ENCODE data around the gene COA1. TPM values are rescaled to one million over a fixed set of nuclear protein-coding genes. Genes with fewer than 3 reads are reported as not detected.

The COA1 gene
- total RNA-seq, 4 donors from 2014 or later = 26.1 to 49.0 (median 30.9) TPM

DNA sequence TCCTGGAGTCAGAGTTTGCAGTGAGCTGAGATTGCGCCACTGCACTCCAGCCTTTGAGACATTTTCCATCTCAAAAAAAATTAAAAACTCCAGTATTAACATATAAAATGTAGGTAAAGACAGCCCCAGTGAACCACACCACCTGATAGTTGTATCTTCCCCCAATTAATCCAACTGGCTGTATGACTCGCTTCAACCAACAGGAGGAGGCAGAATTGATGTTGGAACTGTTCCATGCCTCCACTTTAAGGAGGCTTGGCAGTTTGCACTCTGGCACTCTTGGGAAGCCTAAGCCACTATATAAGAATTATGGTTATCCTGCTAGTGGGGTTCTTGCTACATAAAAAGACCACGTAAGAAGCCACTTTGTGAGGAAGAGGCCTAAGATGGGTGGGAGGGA is 73.7 kb downstream of the COA1 start:
- intact Hi-C loops (cut with DNase I) = no loop called here
- TF ChIP-seq EP300 (IDR thresholded peaks at IDR 0.05) (no peak), POLR2A (IDR thresholded peaks at IDR 0.05; ENCODE audit: low read depth) (no peak), POLR2AphosphoS5 (IDR thresholded peaks at IDR 0.05) (no peak), CTCF (IDR thresholded peaks at IDR 0.05) (no peak)
- Histone ChIP-seq H3K27ac (replicated peaks in 1 of 4) (no peak overlapping the region), H3K27me3 (no peaks in the 10 kb centered on the region), H3K4me1 (peaks cover 16 to 29% (median 26%) of the 10 kb centered on the region in 4 donors), H3K4me3 (no peak overlapping the region), H3K36me3 (no peaks in the 10 kb centered on the region), H3K9me3 (no peaks in the 10 kb centered on the region)
- WGBS = 90% methylated on average over 3 of the region's 3 CpGs
- no peak for DNase-seq (ENCODE audit: extremely low spot score)

DNA sequence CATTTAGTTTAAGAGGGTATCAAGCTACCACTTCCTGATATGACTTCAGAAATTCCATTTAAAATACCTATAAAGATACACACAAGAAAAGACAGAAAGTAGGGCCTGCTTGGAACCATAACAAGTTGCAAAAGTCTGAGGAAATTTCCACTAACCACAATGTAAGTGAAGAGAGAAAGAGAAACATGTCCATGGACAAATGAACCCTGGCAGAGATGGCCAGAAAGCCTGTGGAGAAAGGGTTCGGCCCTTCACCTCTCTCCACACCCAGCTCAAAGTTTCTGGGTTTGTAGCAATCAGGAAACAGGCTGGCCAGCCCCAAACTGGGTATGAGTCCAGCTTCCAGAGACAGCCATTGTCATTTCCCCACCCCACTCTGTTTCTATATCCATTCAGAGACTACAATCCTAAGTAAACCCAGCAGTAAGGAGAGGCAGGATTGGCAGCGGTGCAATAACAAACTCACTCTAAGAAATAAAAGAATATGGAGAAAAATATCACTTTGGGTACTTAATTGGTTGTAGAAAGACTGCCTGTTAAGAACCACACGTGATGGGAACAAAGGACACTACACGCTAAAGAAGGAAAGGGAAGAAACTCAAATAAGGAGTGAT is 75.3 kb downstream of the COA1 start:
- Histone ChIP-seq H3K27ac (replicated peaks in 1 of 4) (no peak overlapping the region), H3K4me1 (peaks cover 31 to 37% (median 34%) of the 10 kb centered on the region in 4 donors), H3K36me3 (no peaks in the 10 kb centered on the region), H3K9me3 (no peaks in the 10 kb centered on the region), H3K27me3 (no peaks in the 10 kb centered on the region), H3K4me3 (no peak overlapping the region)
- 94% methylated on average over 4 of the region's 4 CpGs for WGBS
- no peak for DNase-seq (ENCODE audit: extremely low spot score)
- intact Hi-C loops (cut with DNase I) = no loop called here
- TF ChIP-seq POLR2AphosphoS5 (IDR thresholded peaks at IDR 0.05) = no peak
- no peak for TF ChIP-seq POLR2A (IDR thresholded peaks at IDR 0.05; ENCODE audit: low read depth)
- no peak for TF ChIP-seq EP300 (IDR thresholded peaks at IDR 0.05)
- TF ChIP-seq CTCF (IDR thresholded peaks at IDR 0.05) = no peak

DNA sequence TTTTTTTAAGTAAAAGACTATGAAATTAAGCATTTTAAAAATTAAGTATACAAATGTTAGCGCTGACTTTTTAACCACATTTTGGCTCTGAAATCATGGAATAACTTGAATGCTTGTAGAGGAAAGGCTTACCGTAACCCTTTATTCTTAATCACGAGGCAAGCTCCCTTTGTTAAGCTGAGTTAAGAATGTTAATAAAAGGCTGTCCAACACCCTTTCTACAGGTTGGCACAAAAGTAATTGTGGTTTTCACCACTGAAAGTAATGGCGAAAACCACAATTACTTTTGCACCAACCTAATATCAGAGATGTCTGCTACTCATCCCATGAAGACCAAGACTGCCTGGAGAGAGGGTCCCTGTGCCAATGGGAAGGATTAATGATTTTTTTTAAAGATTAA is 75.9 kb downstream of the COA1 start:
- 95% methylated on average over 4 of the region's 4 CpGs for WGBS
- DNase-seq (ENCODE audit: extremely low spot score) = no peak

DNA sequence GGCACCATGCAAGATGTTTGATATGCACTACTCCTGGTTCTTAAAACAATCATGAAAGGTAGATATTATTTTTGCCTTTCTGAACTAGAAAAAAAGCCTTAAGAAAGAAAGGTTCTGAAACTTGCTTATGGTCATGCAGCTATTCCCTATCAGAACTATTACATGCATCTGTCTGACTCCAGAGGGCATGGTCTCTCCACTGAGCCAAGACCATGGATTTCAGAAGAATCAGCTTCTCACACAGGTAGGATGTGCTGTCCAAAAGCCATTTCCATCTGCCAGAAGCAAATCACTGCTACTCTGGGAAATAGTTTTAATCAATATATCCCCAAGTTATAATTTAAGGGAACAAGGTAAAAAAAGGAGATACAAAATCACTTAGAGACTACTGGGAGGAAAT is 77.0 kb downstream of the COA1 start:
- Histone ChIP-seq H3K27ac (replicated peaks in 1 of 4) (no peak overlapping the region), H3K36me3 (no peaks in the 10 kb centered on the region), H3K27me3 (no peaks in the 10 kb centered on the region), H3K4me1 (peaks cover 47 to 50% (median 49%) of the 10 kb centered on the region in 4 donors), H3K4me3 (no peak overlapping the region), H3K9me3 (no peaks in the 10 kb centered on the region)
- intact Hi-C loops (cut with DNase I) = no loop called here
- TF ChIP-seq EP300 (IDR thresholded peaks at IDR 0.05) (no peak), POLR2A (IDR thresholded peaks at IDR 0.05; ENCODE audit: low read depth) (no peak), POLR2AphosphoS5 (IDR thresholded peaks at IDR 0.05) (no peak), CTCF (IDR thresholded peaks at IDR 0.05) (no peak)
- DNase-seq (ENCODE audit: extremely low spot score) = no peak

More for the DNA sequence above, 75.9 kb downstream of the COA1 start:
- no peaks in the 10 kb centered on the region for H3K27me3 ChIP-seq
- TF ChIP-seq POLR2AphosphoS5 (IDR thresholded peaks at IDR 0.05) (no peak), POLR2A (IDR thresholded peaks at IDR 0.05; ENCODE audit: low read depth) (no peak), EP300 (IDR thresholded peaks at IDR 0.05) (no peak)
- H3K9me3 ChIP-seq = no peaks in the 10 kb centered on the region
- H3K27ac ChIP-seq (replicated peaks in 1 of 4) = no peak overlapping the region
- peaks cover 36 to 39% (median 38%) of the 10 kb centered on the region in 4 donors for H3K4me1 ChIP-seq
- intact Hi-C loops (cut with DNase I) = no loop called here
- no peaks in the 10 kb centered on the region for H3K36me3 ChIP-seq
- H3K4me3 ChIP-seq = no peak overlapping the region

- H3K36me3 ChIP-seq = no peaks in the 10 kb centered on the region
- intact Hi-C loops (cut with DNase I) = no loop called here
- H3K27me3 ChIP-seq = no peaks in the 10 kb centered on the region
- no peaks in the 10 kb centered on the region for H3K9me3 ChIP-seq
- no peak for TF ChIP-seq EP300 (IDR thresholded peaks at IDR 0.05)
- TF ChIP-seq POLR2A (IDR thresholded peaks at IDR 0.05; ENCODE audit: low read depth) = no peak
- no peak for TF ChIP-seq CTCF (IDR thresholded peaks at IDR 0.05)
- TF ChIP-seq POLR2AphosphoS5 (IDR thresholded peaks at IDR 0.05) = peak in 1 of 2 donors; percentile 13
- no peak for DNase-seq (ENCODE audit: extremely low spot score)
- peak overlapping the region; percentile 73 to 94 (median 92) for H3K27ac ChIP-seq (replicated peaks in 1 of 4)
- peaks cover 66 to 68% (median 67%) of the 10 kb centered on the region in 4 donors for H3K4me1 ChIP-seq
- H3K4me3 ChIP-seq = no peak overlapping the region
- WGBS = 43% methylated on average over 9 of the region's 9 CpGs
Observed at GRCh38 chr7:43650457-43651052, 78.8 kb downstream of the COA1 start.

All from esophagus muscularis mucosa (tissue), 4 donors.